ENCODE results near the gene YAP1.

GRCh38 chr11:102142333-102142732 lies 32.1 kb downstream of the YAP1 start:
- TF ChIP-seq, protein P1, sequence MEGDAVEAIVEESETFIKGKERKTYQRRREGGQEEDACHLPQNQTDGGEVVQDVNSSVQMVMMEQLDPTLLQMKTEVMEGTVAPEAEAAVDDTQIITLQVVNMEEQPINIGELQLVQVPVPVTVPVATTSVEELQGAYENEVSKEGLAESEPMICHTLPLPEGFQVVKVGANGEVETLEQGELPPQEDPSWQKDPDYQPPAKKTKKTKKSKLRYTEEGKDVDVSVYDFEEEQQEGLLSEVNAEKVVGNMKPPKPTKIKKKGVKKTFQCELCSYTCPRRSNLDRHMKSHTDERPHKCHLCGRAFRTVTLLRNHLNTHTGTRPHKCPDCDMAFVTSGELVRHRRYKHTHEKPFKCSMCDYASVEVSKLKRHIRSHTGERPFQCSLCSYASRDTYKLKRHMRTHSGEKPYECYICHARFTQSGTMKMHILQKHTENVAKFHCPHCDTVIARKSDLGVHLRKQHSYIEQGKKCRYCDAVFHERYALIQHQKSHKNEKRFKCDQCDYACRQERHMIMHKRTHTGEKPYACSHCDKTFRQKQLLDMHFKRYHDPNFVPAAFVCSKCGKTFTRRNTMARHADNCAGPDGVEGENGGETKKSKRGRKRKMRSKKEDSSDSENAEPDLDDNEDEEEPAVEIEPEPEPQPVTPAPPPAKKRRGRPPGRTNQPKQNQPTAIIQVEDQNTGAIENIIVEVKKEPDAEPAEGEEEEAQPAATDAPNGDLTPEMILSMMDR (conservative IDR thresholded peaks at IDR 0.05; ENCODE audit: low read length), result no peak
- TF ChIP-seq EZH2phosphoT487 (IDR thresholded peaks at IDR 0.05; ENCODE audit: borderline replicate concordance, low read depth, low read length), result no peak

All from OCI-LY7 (cell line).